GM23338 (cell line): ENCODE results near the gene LPCAT3. TPM values are rescaled to one million over a fixed set of nuclear protein-coding genes. Genes with fewer than 3 reads are reported as not detected.

ENCODE experiments used
- ATAC-seq: fragments of 200-7000 bp; cut with Tn5 transposase; 3 replicates; pipeline ENCODE4 v1.9.1; 2020
- DNase-seq: peaks from one replicate; pipeline ENCODE4 v3.0.0-alpha.2; 2015; ENCODE audit warnings: low spot score
- H2AFZ ChIP-seq: fragments of 200-600 bp; sonication (generic); 2 replicates; pipeline ENCODE4 v1.8.0; 2016; ENCODE audit warnings: antibody characterized with exemption, mild to moderate bottlenecking, moderate library complexity
- H3F3A ChIP-seq: fragments of 200-600 bp; sonication (generic); replicated peaks from 2 replicates; pipeline ENCODE4 v1.8.0; 2017; ENCODE audit warnings: antibody characterized with exemption, mixed run types, low read depth
- H3K27ac ChIP-seq: fragments of 200-600 bp; sonication (generic); 2 replicates; pipeline ENCODE4 v1.6.1; 2016; ENCODE audit warnings: low read depth
- H3K27me3 ChIP-seq: fragments of 200-600 bp; sonication (generic); 2 replicates; pipeline ENCODE4 v1.8.0; 2016; ENCODE audit warnings: mild to moderate bottlenecking, mixed run types, moderate library complexity; ENCODE audit not compliant: insufficient read depth
- H3K36me3 ChIP-seq: fragments of 200-600 bp; sonication (generic); 2 replicates; pipeline ENCODE4 v1.8.0; 2016; ENCODE audit warnings: mild to moderate bottlenecking; ENCODE audit not compliant: insufficient read depth
- H3K4me1 ChIP-seq: fragments of 200-600 bp; sonication (generic); 2 replicates; pipeline ENCODE4 v1.8.0; 2016; ENCODE audit warnings: mild to moderate bottlenecking, moderate library complexity; ENCODE audit not compliant: insufficient read depth
- H3K4me2 ChIP-seq: fragments of 200-600 bp; sonication (generic); 2 replicates; pipeline ENCODE4 v1.7.1; 2017; ENCODE audit warnings: mixed run types
- H3K4me3 ChIP-seq: fragments of 200-600 bp; sonication (generic); 2 replicates; pipeline ENCODE4 v1.6.1; 2016; ENCODE audit warnings: mixed run types
- H3K79me2 ChIP-seq: fragments of 200-600 bp; sonication (generic); replicated peaks from 2 replicates; pipeline ENCODE4 v1.8.0; 2017; ENCODE audit warnings: mild to moderate bottlenecking; ENCODE audit not compliant: insufficient read depth
- H3K9me2 ChIP-seq: fragments of 200-600 bp; sonication (generic); 2 replicates; pipeline ENCODE4 v1.8.0; 2017; ENCODE audit not compliant: insufficient read depth
- H4K20me1 ChIP-seq: fragments of 200-600 bp; sonication (generic); replicated peaks from 2 replicates; pipeline ENCODE4 v1.8.0; 2017; ENCODE audit warnings: mild to moderate bottlenecking; ENCODE audit not compliant: insufficient read depth
- H3K27ac Mint-ChIP-seq: 2 replicates; pipeline ENCODE4 v1.8.0; 2020; ENCODE audit warnings: inconsistent platforms, mild to moderate bottlenecking, moderate library complexity, mixed read lengths
- H3K27me3 Mint-ChIP-seq: 3 replicates; pipeline ENCODE4 v1.8.0; 2022; ENCODE audit warnings: low read depth, mild to moderate bottlenecking, moderate library complexity, mixed read lengths, inconsistent platforms; ENCODE audit not compliant: insufficient read depth, poor library complexity
- H3K36me3 Mint-ChIP-seq: 3 replicates; pipeline ENCODE4 v1.8.0; 2021; ENCODE audit warnings: low read depth, mild to moderate bottlenecking, inconsistent platforms, moderate library complexity, mixed read lengths
- H3K4me1 Mint-ChIP-seq: 3 replicates; pipeline ENCODE4 v1.8.0; 2020; ENCODE audit warnings: mild to moderate bottlenecking, inconsistent platforms, mixed read lengths
- H3K4me3 Mint-ChIP-seq: 3 replicates; pipeline ENCODE4 v1.8.0; 2021; ENCODE audit warnings: moderate library complexity, mild to moderate bottlenecking, inconsistent platforms, mixed read lengths
- H3K9me3 Mint-ChIP-seq: 3 replicates; pipeline ENCODE4 v1.8.0; 2020; ENCODE audit warnings: moderate library complexity, mild to moderate bottlenecking, inconsistent platforms, mixed read lengths
- CREB1 ChIP-seq: fragments of 250-450 bp; sonication (Bioruptor Pico); IDR thresholded peaks from 2 replicates; pipeline ENCODE4 v1.5.0; 2020; ENCODE audit warnings: low read depth, mild to moderate bottlenecking, moderate library complexity
- CTCF ChIP-seq, 2 experiments: fragments of 200-600 bp in 1 of 2; sonication (generic) in 1 of 2; conservative IDR thresholded peaks; 2 replicates each; pipeline versions ENCODE4 v1.5.1 to v1.6.1; 2016 to 2017; ENCODE audit warnings: antibody characterized with exemption in 2 of 2, low read depth in 2 of 2, mild to moderate bottlenecking in 2 of 2, moderate library complexity in 1 of 2
- ETS1 ChIP-seq: IDR thresholded peaks from 2 replicates; pipeline ENCODE4 v1.6.1; 2016; ENCODE audit warnings: antibody characterized with exemption
- EZH2 ChIP-seq: fragments of 200-600 bp; sonication (generic); IDR thresholded peaks from one replicate; pipeline ENCODE4 v1.8.0; 2017; ENCODE audit warnings: antibody characterized with exemption, mild to moderate bottlenecking, low read depth; ENCODE audit not compliant: unreplicated experiment
- EZH2phosphoT487 ChIP-seq: fragments of 200-600 bp; sonication (generic); IDR thresholded peaks from one replicate; pipeline ENCODE4 v1.8.1; 2018; ENCODE audit warnings: antibody characterized with exemption; ENCODE audit not compliant: unreplicated experiment
- JUNB ChIP-seq: IDR thresholded peaks from one replicate; pipeline ENCODE4 v1.6.1; 2016; ENCODE audit warnings: antibody characterized with exemption; ENCODE audit not compliant: unreplicated experiment
- NANOG ChIP-seq: IDR thresholded peaks from 2 replicates; pipeline ENCODE4 v1.6.1; 2016; ENCODE audit warnings: antibody characterized with exemption, borderline replicate concordance
- POLR2AphosphoS5 ChIP-seq: IDR thresholded peaks from 2 replicates; pipeline ENCODE4 v1.6.1; 2016; ENCODE audit warnings: antibody characterized with exemption, low read depth
- REST ChIP-seq: IDR thresholded peaks from one replicate; pipeline ENCODE4 v1.6.1; 2018; ENCODE audit warnings: antibody characterized with exemption; ENCODE audit not compliant: unreplicated experiment
- STAT1 ChIP-seq: IDR thresholded peaks from one replicate; pipeline ENCODE4 v1.6.1; 2016; ENCODE audit warnings: antibody characterized with exemption; ENCODE audit not compliant: unreplicated experiment
- ZNF114 ChIP-seq: fragments of 250-450 bp; sonication (Bioruptor Pico); IDR thresholded peaks from 2 replicates; pipeline ENCODE4 v1.5.0; 2020; ENCODE audit warnings: mild to moderate bottlenecking, moderate library complexity
- ZNF331 ChIP-seq: fragments of 250-450 bp; sonication (Bioruptor Pico); IDR thresholded peaks from 2 replicates; pipeline ENCODE4 v1.5.0; 2020; ENCODE audit warnings: low read depth, mild to moderate bottlenecking, moderate library complexity
- polyA plus RNA-seq: library from polyadenylated mRNA; unstranded; fragments of >200 nt; fragmentation: Nextera tagmentation; extraction: Ambion mirVana; gene quantifications from 2 replicates; pipeline ENCODE4 v1.2.1, GENCODE V29; 2016
- total RNA-seq: library from RNA; depleted of rRNA; stranded (reverse); fragments of >200 nt; shearing (Covaris generic); gene quantifications from 2 replicates; pipeline ENCODE4 v1.2.3, GENCODE V29; 2014
- TF ChIP-seq, protein P1 (sequence below): fragments of 250-450 bp; sonication (Bioruptor Pico); IDR thresholded peaks from 2 replicates; pipeline ENCODE4 v1.5.0; 2020; ENCODE audit warnings: mild to moderate bottlenecking, moderate library complexity

Gene LPCAT3
- total and polyA plus RNA-seq, 2 experiments from 2014 or later = 21.4 to 51.5 TPM

- Histone ChIP-seq H3K27ac (peak overlapping the region; percentile 97), H3K4me3 (peak overlapping the region; percentile 89), H2AFZ (no peak overlapping the region), H3F3A (peaks cover 43% of the 10 kb centered on the region), H3K9me2 (no peaks in the 10 kb centered on the region), H4K20me1 (peaks cover 15% of the 10 kb centered on the region), H3K4me1 (peaks cover 13% of the 10 kb centered on the region), H3K27me3 (no peaks in the 10 kb centered on the region), H3K4me2 (peak overlapping the region; percentile 93), H3K36me3 (peaks cover 15% of the 10 kb centered on the region; the same call in 1 of the 2 replicates), H3K79me2 (peaks cover 5% of the 10 kb centered on the region; the same call in 1 of the 2 replicates)
- peaks cover 56% of the 10 kb centered on the region for H3K4me1 Mint-ChIP-seq
- no peak for ATAC-seq
- no peak for DNase-seq
- peaks cover 68% of the 10 kb centered on the region for H3K36me3 Mint-ChIP-seq
- peaks cover 3% of the 10 kb centered on the region; the same call in 1 of the 3 replicates for H3K9me3 Mint-ChIP-seq
- peak overlapping the region; percentile 95 for H3K27ac Mint-ChIP-seq
- H3K4me3 Mint-ChIP-seq = peak overlapping the region; percentile 79
- peaks cover 40% of the 10 kb centered on the region for H3K27me3 Mint-ChIP-seq
- TF ChIP-seq CTCF (conservative IDR thresholded peaks at IDR 0.05; ENCODE audit: low read depth in 2 of 2) = no peak
- no peak for TF ChIP-seq CREB1 (CRISPR knock-in tag)
- TF ChIP-seq JUNB = no peak
- no peak for TF ChIP-seq EZH2phosphoT487
- TF ChIP-seq, protein P1, sequence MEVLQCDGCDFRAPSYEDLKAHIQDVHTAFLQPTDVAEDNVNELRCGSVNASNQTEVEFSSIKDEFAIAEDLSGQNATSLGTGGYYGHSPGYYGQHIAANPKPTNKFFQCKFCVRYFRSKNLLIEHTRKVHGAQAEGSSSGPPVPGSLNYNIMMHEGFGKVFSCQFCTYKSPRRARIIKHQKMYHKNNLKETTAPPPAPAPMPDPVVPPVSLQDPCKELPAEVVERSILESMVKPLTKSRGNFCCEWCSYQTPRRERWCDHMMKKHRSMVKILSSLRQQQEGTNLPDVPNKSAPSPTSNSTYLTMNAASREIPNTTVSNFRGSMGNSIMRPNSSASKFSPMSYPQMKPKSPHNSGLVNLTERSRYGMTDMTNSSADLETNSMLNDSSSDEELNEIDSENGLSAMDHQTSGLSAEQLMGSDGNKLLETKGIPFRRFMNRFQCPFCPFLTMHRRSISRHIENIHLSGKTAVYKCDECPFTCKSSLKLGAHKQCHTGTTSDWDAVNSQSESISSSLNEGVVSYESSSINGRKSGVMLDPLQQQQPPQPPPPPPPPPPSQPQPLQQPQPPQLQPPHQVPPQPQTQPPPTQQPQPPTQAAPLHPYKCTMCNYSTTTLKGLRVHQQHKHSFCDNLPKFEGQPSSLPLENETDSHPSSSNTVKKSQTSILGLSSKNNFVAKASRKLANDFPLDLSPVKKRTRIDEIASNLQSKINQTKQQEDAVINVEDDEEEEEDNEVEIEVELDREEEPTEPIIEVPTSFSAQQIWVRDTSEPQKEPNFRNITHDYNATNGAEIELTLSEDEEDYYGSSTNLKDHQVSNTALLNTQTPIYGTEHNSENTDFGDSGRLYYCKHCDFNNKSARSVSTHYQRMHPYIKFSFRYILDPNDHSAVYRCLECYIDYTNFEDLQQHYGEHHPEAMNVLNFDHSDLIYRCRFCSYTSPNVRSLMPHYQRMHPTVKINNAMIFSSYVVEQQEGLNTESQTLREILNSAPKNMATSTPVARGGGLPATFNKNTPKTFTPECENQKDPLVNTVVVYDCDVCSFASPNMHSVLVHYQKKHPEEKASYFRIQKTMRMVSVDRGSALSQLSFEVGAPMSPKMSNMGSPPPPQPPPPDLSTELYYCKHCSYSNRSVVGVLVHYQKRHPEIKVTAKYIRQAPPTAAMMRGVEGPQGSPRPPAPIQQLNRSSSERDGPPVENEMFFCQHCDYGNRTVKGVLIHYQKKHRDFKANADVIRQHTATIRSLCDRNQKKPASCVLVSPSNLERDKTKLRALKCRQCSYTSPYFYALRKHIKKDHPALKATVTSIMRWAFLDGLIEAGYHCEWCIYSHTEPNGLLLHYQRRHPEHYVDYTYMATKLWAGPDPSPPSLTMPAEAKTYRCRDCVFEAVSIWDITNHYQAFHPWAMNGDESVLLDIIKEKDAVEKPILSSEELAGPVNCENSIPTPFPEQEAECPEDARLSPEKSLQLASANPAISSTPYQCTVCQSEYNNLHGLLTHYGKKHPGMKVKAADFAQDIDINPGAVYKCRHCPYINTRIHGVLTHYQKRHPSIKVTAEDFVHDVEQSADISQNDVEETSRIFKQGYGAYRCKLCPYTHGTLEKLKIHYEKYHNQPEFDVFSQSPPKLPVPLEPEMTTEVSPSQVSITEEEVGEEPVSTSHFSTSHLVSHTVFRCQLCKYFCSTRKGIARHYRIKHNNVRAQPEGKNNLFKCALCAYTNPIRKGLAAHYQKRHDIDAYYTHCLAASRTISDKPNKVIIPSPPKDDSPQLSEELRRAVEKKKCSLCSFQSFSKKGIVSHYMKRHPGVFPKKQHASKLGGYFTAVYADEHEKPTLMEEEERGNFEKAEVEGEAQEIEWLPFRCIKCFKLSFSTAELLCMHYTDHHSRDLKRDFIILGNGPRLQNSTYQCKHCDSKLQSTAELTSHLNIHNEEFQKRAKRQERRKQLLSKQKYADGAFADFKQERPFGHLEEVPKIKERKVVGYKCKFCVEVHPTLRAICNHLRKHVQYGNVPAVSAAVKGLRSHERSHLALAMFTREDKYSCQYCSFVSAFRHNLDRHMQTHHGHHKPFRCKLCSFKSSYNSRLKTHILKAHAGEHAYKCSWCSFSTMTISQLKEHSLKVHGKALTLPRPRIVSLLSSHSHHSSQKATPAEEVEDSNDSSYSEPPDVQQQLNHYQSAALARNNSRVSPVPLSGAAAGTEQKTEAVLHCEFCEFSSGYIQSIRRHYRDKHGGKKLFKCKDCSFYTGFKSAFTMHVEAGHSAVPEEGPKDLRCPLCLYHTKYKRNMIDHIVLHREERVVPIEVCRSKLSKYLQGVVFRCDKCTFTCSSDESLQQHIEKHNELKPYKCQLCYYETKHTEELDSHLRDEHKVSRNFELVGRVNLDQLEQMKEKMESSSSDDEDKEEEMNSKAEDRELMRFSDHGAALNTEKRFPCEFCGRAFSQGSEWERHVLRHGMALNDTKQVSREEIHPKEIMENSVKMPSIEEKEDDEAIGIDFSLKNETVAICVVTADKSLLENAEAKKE (CRISPR knock-in tag) = no peak
- no peak for TF ChIP-seq NANOG
- no peak for TF ChIP-seq ZNF114 (CRISPR knock-in tag)
- no peak for TF ChIP-seq REST
- TF ChIP-seq POLR2AphosphoS5 = no peak
- no peak for TF ChIP-seq STAT1
- no peak for TF ChIP-seq ETS1
- no peak for TF ChIP-seq ZNF331 (CRISPR knock-in tag)
- TF ChIP-seq EZH2 = no peak
These were observed 79.7 kb downstream of the LPCAT3 start for GRCh38 chr12:6938353-6939190.
